Measurements from ENCODE around the gene PIK3R2.

DNA sequence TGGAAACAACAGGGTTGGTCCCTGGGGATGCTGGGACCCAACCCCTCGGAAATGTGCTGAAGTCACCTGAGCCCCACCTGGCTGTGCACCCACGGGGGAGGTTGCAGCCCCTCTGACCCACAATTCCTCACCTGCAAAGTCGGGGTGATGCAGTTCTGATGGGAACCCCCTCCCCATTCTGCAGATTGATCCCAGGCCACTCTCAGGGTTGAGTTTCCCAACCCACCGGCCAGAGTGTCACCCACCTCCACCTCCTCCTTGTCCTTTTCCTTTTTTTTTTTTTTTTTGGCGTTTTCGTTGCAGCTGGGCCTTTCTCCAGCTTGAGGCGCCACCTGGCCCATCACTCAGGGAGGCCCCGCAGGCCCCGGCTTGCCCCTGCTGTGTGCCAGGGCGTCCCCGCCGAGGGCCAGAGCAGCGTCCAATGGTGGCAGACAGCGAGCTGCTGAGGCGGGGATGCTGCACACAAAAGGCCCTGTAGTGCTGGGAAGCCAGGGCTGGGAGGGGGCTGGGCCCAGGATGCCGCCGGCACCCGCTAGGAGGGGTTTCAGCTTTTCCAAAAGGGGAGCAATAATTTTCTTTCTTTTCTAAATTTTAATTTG, 4.6 kb downstream of the PIK3R2 start:
- TF ChIP-seq, protein P1, sequence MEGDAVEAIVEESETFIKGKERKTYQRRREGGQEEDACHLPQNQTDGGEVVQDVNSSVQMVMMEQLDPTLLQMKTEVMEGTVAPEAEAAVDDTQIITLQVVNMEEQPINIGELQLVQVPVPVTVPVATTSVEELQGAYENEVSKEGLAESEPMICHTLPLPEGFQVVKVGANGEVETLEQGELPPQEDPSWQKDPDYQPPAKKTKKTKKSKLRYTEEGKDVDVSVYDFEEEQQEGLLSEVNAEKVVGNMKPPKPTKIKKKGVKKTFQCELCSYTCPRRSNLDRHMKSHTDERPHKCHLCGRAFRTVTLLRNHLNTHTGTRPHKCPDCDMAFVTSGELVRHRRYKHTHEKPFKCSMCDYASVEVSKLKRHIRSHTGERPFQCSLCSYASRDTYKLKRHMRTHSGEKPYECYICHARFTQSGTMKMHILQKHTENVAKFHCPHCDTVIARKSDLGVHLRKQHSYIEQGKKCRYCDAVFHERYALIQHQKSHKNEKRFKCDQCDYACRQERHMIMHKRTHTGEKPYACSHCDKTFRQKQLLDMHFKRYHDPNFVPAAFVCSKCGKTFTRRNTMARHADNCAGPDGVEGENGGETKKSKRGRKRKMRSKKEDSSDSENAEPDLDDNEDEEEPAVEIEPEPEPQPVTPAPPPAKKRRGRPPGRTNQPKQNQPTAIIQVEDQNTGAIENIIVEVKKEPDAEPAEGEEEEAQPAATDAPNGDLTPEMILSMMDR (conservative IDR thresholded peaks at IDR 0.05; ENCODE audit: low read length), result 0 out of 2 replicates have a peak, but pooled peaks have one; percentile 23
- TF ChIP-seq EZH2phosphoT487 (IDR thresholded peaks at IDR 0.05; ENCODE audit: borderline replicate concordance, low read depth, low read length), result no peak

Measured in OCI-LY7 (cell line).